Stimulated activated CD8-positive, alpha-beta memory T cell treated with anti-CD3 and anti-CD28 coated beads, Interleukin-12 subunit alpha, Interleukin-12 subunit beta, amount 100 ng/mL, for 4 hours (primary cell): ENCODE measurements around the gene FAM171A1.

Source experiments
- DNase-seq: peaks from one replicate; pipeline ENCODE4 v3.0.0-alpha.2; 2020; ENCODE audit warnings: low read depth

The FAM171A1 gene

GRCh38 chr10:15242261-15242840, 128.7 kb downstream of the FAM171A1 start:
- DNase-seq = no peak

GRCh38 chr10:15241306-15241705, 129.8 kb downstream of the FAM171A1 start:
- no peak for DNase-seq

- DNase-seq = no peak
These were observed 132.3 kb downstream of the FAM171A1 start for GRCh38 chr10:15238555-15239335.

DNA sequence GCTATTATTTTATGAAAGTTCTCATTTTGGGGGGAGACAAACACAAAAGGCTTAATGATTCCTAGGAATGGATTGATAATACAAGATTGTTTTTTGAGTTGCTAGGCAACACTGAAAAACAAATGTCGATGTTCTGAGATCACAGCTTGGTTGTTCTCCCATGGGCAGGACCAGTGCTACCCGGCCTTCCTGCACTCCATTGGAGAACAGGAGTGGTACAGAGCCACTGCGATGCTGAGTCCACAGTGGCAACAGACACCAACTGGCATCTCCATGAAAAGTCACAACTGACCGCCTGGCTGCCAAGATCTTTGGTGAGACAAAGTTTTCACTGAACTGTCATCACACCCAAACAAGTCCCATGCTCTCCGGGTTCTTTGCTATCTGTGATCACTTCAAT, 133.7 kb downstream of the FAM171A1 start:
- no peak for DNase-seq

GRCh38 chr10:15236340-15236739, 134.7 kb downstream of the FAM171A1 start:
- DNase-seq = no peak

DNA sequence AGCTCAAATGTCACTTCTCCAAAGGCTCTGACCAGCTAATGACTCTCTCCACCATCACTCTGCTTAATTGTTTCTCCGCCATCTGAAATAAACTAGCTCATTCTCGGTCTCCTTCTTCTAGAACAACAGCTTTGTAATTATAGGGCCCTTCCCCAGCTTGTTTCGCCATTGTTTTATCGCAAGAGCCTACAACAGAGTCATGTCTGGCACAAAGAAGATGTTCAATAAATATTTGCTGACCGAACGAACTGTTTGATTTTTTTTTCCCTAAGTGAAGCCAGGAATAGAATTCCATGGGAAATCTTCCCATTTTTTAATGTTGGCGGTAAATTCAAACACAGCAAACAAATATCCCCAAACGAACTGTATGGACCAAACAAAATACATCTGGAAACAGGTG, 138.8 kb downstream of the FAM171A1 start:
- no peak for DNase-seq

DNA sequence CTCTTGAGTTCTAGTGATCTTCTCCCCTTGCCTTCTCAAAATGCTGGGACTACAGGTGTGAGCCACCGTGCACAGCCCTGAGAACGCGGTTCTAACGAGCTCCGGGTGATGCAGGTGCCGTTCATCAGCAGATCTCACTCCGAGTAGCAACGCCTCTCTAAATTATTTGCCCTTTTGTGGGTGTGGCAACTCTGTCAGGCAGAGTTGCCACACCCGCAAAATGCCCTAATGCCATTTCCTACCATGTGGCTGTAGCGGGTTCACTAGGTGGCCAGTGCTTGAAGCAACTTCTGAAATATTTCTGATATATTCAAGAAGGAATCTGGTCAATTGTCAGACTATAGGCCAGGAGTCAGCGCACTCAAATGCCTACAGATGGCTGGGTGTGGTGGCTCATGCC, 139.7 kb downstream of the FAM171A1 start:
- no peak for DNase-seq

DNA sequence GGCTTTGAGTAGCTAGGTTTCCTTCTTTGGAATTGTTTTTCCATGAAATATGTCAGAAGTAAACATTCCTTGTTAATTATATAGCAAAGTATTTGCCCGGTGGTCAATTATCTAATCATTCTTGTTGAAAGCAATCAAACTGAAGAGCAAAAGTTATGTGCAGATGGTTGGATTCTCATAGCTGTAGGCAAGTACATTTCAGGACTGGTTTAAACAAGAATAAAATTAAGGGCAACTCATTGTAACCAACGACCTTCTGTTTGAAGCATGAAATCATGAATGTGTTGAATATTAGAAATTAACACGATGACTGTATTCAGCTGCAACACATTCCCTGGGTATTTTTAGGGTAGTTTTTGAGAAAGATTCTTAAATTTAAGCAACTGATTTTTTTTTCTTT, 140.8 kb downstream of the FAM171A1 start:
- no peak for DNase-seq

DNA sequence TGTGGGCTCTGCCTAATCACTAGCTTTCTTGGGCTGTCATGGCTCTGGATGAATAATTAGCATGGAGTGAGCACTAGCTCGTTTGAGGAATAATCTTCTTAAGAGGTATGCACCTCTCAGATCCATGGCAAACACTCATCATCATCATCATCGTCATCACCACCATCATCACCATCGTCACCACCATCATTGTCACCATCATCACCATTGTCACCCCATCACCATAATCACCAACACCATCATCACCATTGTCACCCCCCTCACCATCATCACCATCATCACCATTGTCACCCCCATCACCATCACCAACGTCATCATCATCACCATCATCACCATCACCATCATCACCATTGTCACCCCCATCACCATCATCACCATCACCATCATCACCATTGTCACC, 141.8 kb downstream of the FAM171A1 start:
- DNase-seq = no peak

- no peak for DNase-seq
These were observed 142.7 kb downstream of the FAM171A1 start for GRCh38 chr10:15228426-15228825.

- no peak for DNase-seq
These were observed 143.3 kb downstream of the FAM171A1 start for GRCh38 chr10:15227611-15228372.

GRCh38 chr10:15225511-15225910, 145.6 kb downstream of the FAM171A1 start:
- DNase-seq = no peak

DNA sequence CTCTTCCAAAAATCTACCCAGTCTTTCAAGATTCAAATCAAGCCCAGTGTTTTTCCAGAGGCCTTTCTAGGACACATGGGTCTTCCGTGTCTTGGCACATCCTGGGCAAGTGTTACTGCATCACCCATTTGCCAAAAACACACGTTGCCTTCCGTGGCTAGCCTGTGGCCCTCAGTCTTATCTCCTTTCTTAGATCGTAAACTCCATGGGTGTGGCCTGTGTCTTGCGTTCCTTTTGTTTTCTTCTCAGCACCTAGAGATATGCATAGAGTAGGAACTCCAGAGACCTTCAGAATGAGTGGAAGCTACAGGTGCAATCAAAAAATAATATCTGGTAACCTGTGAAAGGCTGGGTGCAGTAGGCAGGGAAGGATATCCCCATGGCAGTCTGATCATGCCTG, 146.1 kb downstream of the FAM171A1 start:
- DNase-seq = no peak

GRCh38 chr10:15223174-15223573, 147.9 kb downstream of the FAM171A1 start:
- DNase-seq = no peak

GRCh38 chr10:15222511-15222910, 148.6 kb downstream of the FAM171A1 start:
- DNase-seq = no peak

DNA sequence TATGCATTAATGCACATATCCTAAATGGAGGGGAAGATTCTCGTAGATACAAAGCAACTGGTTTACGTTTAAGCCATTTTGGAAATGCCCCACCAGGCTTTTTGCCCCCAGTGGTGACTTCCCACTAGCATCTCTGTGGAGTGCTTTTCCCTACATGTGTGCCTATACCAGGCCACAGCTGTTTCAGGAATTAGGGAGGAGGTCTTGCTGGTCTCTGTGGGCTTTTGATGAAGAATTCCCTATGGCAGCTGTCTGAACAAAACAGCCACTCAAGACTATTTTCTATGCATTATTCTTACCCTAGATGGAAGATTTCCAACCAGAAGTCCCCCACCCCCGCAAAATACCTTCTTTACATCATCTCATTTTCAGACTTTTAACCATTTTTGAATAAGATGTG, 150.6 kb downstream of the FAM171A1 start:
- DNase-seq = no peak

GRCh38 chr10:15216700-15217099, 154.4 kb downstream of the FAM171A1 start:
- no peak for DNase-seq

DNA sequence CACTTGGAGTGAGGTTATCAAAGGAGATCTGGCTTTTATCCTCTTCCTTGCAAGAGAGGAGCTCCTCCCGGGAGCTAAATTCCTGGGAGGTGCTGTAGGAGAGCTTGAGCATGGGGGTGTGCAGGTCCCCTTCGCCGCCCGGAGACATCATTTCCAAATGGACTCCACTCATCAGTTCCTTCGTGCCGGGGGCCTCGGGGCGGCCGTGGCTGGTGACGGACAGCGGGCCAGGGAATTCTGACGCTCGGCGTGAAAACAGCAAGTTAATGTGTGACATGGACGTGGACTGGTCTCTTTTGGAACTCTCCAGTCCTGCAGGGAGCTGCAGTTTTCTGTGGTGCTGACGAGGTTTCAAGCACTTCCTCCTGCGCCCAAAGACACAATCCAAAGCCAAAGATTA, 156.9 kb downstream of the FAM171A1 start:
- no peak for DNase-seq

DNA sequence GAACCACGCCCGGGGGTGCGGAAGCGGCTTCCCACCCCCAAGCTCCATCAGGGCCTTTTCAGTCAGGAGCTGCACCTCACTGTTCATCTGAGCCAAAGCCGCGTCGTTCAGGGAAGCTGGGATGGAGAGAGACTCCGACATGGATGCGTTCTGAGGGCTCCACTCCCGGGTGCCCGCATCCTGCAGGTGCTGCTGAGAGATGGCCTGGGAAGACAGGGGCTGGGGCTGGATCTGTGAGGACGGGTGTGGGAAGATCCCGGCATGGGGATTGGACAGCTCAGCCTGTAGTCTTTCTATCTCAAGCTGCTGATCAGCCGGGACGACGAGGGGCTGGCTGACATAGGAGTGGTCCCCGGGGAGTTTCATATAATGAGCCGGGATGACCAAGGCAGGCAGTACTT, 157.6 kb downstream of the FAM171A1 start:
- DNase-seq = no peak

DNA sequence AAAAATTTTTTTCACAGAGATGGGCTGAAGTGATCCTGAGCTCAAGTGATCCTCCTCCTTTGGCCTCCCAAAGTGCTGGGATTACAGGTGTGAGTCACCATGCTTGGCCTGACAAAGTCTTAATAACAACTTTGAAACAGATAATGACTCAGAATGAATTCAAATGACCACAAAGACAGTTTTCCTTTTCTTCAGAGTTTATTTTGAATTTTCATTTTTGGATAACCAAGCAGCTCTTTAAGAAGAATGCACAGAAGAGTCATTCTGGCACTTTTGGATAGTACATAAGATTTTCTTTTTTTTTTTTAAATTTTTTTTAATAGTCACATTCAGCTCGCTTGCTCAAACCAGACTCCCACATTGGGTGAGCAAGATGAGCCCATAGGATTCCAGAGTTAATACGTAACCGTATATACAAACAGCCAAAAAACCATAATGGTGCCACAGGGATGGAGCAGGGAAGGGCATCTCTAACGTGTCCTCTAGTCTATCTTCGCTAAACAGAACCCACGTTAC, 159.6 kb downstream of the FAM171A1 start:
- no peak for DNase-seq

- no peak for DNase-seq
These were observed 160.6 kb downstream of the FAM171A1 start for GRCh38 chr10:15210521-15210920.

DNA sequence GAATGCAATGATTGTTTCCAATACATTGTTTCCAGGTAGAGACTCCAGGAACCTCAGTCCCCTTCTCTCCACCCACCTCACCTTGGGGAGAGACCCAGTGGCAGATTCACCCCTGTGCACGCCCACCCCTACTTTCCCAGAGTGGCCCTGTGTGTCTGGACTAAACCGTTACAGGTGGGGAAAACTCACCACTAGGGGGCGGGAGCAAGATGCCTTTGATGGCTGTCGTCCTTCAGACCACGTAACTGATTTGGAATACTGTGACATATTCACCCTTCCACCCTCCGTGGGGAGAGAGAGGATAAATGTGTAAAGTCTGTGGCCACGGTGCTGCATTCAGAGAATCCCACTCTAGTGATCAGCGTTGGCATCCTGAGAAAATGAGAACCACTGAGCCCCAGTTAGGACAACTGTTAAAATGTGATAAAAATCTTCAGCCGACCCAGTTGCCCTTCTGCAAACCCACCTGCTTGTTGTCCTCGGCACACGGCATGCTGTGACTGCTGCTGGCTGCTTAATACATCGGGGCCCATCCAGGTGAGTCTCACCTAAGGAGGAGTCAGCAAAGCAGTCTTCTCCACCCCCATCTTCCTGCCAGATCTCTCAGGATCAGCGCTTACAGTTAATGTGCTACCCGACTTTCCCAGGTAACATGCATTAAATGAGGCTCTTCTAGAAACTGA, 161.1 kb downstream of the FAM171A1 start:
- DNase-seq = peak; percentile 53
